MM.1S (cell line): ENCODE measurements around the gene FBXL17.

Experiments
- EZH2phosphoT487 ChIP-seq: fragments of 300-600 bp; sonication (generic); IDR thresholded peaks from 2 replicates; pipeline ENCODE4 v1.6.1; 2018; ENCODE audit warnings: antibody characterized with exemption, low read length
- TF ChIP-seq, protein P1 (sequence below): fragments of 300-600 bp; sonication (generic); IDR thresholded peaks from 2 replicates; pipeline ENCODE4 v1.5.1; 2016; ENCODE audit warnings: antibody characterized with exemption, low read length, mixed read lengths

DNA sequence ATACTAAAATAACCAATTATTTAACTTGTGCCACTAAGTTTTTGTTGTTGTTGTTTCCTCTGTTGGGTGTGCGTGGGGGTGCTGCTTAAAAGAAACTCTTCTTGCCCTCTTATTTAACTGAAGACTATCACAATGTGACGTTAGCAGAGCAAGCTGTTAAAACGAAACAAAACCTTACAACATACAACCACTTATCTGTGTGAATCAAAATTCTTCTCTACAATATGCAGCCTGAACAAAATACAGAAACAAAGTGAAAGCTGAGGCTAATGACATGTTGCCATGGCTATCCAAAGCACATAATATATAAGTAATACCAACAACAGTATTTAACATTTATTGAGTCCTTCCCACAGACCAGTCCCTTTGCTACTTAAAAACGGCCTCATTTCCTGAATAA, 291.0 kb downstream of the FBXL17 start:
- TF ChIP-seq EZH2phosphoT487, result no peak
- TF ChIP-seq, protein P1, sequence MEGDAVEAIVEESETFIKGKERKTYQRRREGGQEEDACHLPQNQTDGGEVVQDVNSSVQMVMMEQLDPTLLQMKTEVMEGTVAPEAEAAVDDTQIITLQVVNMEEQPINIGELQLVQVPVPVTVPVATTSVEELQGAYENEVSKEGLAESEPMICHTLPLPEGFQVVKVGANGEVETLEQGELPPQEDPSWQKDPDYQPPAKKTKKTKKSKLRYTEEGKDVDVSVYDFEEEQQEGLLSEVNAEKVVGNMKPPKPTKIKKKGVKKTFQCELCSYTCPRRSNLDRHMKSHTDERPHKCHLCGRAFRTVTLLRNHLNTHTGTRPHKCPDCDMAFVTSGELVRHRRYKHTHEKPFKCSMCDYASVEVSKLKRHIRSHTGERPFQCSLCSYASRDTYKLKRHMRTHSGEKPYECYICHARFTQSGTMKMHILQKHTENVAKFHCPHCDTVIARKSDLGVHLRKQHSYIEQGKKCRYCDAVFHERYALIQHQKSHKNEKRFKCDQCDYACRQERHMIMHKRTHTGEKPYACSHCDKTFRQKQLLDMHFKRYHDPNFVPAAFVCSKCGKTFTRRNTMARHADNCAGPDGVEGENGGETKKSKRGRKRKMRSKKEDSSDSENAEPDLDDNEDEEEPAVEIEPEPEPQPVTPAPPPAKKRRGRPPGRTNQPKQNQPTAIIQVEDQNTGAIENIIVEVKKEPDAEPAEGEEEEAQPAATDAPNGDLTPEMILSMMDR, result no peak
